GM19463 (cell line): ENCODE data around the gene ARFGAP1.

Source experiments
- ATAC-seq: cut with Tn5 transposase; IDR thresholded peaks from one replicate; pipeline ENCODE4 v1.9.1; 2021; ENCODE audit warnings: mild to moderate bottlenecking, moderate library complexity; ENCODE audit not compliant: unreplicated experiment

ARFGAP1 gene

DNA sequence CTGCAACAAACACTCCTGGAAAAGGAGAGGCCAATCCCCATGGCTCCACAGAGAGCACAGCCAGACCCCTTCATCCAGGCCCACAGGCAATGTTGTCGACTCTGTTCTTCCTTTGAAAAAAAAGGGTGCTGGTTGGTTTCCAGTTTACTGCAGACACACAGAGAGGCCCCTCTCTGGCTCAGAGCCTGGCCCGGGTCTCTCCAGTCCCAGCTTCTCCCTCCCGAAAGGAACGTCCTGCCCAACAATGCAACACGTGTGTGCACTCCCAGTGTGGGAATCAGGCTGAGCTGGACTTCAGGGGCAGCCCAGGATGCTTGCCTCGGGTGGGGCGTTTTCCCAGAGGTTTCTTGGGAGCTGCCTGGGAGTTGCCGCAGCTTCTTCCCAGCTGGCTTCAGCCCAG is 13.8 kb upstream of the ARFGAP1 start:
- ATAC-seq, result no peak

DNA sequence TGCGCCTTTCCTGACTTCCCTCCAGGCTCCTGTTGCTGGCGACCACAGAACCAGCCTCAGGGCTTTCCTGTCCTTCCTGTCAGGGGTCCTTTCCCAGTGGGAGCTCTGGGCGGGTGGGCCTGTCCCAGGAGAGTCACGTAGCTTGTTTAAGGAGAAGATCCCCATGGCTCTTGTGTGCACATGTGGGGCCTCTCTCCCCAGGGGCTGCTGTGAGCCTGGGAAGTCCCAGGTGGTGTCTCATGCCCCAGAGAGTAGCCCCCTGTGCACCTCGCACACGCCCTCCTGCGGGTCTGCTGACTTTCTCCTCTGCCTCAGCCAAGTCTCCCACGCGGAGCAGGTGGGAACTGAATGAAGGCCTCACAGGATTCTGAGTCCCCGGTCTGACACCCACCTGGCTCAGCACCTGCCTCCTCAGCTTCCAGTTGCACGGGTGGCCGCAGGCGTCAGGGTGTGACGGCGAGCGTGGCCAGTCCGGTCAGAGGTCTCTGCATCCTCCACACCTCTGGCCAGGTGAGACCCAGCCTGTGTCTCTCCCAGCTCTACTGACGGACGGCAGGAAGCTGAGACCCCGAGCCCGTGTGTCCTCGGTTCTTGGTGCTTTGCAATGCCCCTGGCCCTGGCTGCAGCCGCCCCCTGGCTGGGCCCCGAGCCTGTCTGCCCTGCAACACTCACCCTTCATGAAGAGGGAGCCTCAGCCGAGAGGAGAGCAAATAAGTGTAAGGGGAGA is 12.7 kb upstream of the ARFGAP1 start:
- ATAC-seq, result no peak

GRCh38 chr20:63260521-63260920 is 12.1 kb upstream of the ARFGAP1 start:
- no peak for ATAC-seq

GRCh38 chr20:63261060-63261794 is 11.4 kb upstream of the ARFGAP1 start:
- ATAC-seq, result no peak

DNA sequence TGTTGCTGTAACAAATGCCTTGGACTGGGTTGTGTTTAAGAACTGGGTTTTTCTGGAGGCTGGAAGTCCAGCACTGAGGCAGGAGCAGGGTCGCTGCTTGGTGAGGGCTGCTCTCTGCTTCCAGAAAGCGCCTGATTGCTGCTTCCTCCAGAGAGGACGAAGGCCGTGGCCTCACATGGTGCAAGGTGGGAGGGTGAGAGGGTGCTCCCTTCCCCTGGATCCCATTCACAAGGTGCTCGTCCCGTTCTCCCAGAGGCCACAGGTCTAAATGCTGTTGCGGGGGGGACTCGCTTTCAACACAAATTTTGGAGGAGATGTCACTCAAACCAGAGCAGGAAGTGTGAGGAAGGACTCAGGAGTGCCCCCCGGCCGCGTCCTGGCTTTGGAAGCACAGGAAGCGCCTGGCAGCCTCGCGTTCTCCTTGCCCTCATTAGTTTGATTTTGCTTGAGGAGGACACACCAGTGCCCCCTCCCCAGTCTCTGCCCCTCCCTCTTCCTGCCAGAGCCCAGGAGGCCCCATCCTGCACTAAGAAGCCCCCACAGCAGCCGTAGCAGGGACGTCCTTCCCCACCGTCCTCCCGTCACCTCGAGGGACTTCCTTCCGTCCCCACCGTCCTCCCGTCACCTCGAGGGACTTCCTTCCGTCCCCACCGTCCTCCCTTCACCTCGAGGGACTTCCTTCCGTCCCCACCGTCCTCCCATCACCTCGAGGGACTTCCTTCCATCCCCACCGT is 10.7 kb upstream of the ARFGAP1 start:
- no peak for ATAC-seq

- no peak for ATAC-seq
These were observed 9.8 kb upstream of the ARFGAP1 start for GRCh38 chr20:63262836-63263235.

DNA sequence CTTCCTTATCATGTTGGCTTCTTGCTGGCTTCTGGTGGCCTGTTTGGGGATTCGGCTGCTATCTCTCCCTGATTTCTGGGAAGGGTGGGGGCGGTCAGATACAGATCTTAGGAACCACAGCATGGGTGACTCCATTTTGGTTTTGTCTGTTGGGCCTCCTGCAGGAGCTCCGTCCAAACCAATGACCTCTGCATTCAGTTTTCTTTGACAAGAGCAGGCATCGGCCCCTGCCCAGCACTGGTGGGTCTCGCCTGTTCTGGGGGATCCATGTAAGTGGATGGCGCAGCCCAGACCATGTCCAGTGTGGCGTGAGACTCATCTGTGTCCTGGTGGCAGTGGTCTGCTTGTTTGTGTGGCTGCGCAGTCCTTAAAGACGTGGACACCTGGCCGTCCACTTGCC is 8.6 kb upstream of the ARFGAP1 start:
- no peak for ATAC-seq

DNA sequence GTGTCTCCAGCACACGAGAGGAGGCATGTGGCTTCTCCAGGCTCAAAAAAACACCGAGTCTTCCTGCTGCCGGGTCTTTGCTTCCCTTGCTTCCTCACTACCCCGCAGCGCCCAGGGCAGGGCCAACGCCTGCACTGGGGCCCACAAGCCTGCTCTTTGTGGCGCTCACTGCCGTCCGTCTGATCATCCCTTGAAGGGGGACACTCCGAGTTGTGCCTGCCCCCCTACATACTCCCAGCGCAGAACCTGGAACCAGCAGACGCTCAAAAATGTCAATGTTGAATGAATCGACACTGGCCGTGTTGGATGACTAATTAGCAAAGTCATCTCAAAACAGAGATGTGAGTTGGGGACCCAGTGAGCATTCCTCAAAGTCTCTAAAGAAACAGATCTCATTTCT is 8.1 kb upstream of the ARFGAP1 start:
- no peak for ATAC-seq

DNA sequence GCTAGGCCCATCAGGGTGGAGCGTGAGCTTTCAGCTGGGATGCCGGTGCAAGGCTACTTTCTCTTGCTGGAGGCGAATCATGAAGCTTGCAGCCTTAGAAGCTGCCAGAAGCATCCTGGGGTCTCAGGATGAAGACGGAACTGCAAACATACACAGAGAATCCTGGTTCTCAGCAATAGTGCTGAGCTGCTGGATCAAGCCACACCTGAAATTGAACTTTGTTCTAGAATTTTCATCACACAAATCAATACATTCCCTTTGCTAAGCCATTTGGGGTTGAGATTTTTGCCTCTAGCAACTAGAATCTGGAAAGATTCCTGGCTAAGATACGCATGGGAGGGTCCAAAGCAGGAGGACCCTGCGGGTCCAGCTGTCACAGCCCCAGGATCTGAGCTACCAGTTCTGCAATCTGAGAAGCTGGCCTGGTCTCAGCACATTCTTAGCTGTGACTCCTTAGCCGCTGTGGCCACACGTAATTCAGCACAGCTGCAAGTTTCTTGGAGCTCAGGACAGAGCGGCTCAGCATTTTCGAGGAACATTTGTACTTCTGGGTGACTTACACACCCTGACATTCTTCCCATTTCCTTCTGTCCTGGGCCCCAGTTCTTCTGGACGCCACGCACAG is 6.6 kb upstream of the ARFGAP1 start:
- ATAC-seq, result no peak

- no peak for ATAC-seq
These were observed 4.9 kb upstream of the ARFGAP1 start for GRCh38 chr20:63267691-63268090.

GRCh38 chr20:63268256-63268655 is 4.4 kb upstream of the ARFGAP1 start:
- no peak for ATAC-seq

DNA sequence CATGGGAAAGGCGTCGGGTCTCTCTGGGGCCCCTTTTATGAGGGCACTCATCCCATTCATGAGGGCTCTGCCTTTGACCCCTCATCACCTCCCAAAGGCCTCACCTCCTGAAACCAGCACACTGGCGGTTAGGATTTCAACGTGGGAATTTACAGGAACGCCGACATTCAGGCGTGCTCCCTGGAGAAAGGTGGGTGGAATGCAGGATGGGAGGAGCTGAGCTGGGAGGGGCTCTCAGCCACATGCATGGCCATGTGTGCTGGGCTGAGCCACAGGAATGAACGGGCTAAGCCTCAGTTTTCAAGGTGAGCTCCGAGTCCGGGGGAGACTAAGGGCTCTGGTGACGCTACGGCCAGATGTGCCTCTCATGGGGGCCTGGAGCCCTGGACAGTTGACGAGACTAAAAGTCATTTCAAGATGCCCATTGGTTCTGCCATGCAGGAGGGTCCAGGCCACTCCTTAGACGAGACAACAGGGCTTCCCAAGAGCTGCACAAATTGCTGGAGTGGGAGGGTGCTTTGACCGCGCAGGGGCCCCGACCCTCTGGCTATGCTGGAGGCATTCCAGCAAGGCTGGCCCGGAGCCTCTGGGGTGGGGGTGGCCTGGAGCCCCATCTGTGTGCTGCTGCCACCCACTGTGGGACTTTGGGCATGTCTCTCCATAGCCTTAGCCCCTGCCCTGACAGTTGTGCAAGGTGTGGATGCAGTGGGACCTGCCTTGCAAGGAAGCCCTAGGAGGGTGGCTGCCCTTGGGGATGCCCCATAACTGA is 3.8 kb upstream of the ARFGAP1 start:
- no peak for ATAC-seq

DNA sequence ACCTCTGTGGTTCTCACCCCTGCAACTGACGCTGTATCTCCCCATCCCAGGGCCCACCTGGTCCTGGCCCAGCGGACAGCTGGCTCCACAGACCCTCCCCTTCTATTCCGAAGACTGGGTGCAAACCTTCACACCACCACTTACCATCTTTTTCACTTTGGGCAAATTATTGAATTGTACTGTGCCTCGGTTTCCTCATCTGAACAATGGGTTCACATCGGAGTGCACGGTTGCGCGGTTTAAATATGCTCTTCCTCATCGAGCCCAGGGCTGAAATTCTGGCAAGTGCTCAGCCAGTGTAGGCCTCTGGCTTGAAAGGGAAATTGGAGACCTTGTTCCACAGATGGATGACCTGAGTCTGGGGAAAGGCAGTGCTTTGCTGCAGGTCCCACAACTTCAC is 2.9 kb upstream of the ARFGAP1 start:
- ATAC-seq, result no peak

DNA sequence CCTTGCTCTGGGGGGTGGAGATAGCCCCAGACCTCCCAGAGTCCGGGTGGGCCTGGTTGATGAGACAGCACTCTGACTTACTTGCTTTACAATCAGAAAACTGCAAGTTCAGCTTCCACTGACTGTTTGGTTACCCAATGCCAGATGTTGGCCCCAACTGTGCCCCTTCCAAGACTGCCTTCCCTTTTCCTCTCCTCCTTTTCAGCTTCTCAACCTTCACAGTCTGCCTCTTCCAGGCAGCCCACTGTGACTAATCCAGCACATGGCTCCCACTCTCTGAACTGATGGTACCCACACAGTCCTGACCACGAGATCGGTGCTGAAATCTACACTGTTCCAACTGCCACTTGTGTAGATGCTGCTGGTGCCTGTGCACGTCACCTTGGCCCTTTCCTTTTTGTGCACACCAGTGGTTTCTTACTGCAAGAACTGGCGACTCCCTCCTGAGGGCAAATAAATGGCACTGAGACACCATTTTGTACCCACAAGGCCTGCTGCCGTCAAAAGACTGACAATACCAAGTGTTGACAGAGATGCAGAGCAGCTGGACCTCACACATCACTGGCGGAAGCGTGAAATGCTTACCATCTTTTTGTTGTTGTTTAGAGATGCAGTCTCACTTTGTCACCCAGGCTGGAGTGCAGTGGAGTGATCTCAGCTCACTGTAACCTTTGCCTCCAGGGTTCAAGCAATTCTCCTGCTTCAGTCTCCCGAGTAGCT is 1.8 kb upstream of the ARFGAP1 start:
- no peak for ATAC-seq

- no peak for ATAC-seq
These were observed 506 bp downstream of the ARFGAP1 start for GRCh38 chr20:63273059-63273579.

DNA sequence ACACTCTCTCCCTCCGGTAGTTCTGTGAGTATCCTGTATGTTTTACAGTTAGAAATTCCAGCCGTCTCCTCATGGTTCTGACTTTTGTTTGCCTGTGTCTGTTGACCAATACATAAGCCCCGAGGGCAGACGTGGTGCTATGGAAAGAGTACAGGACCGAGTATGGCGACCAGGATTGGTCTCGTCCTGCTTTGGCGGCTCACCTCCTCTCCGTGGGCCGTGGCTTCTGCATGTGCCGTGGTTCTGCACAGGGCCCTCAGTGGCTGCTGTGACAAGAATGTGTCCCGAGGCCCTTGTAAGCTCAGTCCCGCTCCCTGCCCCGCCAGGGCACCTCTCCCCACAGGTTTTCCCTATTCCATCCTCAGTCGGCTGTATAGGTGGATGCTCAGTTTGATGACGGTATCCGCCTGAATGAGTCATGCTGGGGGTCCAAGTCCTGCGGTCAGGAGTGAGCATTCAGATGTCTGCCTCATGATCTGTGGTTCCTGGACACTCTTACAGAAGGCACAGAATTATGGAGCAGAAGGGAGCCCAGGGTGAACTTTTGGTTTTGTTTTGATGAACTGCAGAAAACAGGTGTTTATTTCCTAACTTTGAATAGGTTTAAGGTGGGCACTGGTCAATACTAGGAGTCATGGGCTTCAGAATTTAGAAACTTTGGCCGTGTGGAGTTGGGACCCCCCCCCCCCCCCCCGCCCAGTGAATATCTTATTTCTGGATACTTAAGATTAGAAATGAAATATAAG is 1.2 kb downstream of the ARFGAP1 start:
- no peak for ATAC-seq

DNA sequence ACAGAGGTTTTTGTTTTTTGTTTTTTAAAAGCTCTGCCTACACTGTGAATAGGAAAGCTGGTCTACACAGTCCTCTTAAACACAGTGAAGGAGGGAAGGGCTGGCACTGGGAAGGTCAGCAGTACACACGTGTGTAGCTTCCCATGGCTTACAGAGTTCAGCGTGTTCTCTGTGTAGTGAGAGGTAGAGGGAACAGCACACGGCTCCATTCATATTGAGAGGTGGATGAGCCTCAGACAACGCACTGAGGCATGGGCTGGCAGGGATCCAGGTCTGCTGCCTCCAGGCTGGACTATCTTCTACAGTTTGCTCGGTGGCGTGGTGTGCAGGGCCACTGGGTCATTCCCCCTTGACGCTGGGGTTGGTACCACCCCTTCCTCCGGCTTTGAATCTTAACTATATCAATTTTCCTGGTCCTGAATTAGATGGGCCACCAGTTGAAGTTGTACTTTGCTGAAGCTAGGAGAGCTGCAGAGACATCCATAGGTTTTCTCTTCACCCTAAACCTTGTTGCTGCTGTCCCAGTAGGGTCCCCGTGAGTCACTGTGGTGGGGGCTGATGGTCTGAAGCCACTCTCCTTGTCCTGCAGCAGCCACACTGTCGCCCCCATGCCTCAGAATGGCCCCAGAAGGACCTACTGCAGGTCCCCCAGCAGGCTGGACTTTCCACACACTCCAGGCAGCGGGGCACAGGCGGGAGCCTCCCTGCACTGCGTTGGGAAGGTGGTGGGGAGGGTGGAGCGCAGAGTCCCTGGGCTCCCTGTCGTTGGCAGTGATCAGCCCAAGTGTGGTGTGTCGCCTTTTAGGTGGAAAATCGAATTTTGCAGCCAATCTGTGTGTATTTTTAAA is 2.0 kb downstream of the ARFGAP1 start:
- ATAC-seq, result no peak

DNA sequence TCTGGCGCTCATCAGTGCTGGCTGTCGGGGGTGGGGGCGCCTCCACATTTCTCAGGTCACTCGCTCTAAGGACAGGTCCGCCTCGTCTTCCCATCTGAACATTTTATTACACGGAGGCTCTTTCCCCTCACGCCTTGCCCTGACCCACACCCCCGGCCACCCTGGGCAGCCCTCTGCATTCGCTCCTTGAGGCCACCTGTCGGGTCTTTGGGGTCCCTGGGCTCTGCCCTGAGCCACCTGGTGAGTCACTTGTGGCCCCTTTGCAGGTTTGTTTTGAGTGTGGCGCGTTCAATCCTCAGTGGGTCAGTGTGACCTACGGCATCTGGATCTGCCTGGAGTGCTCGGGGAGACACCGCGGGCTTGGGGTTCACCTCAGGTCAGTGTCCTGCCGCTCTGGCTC is 3.2 kb downstream of the ARFGAP1 start:
- ATAC-seq, result no peak
